GM12891 (cell line): ENCODE results near the gene BOC.

Experiments used
- DNase-seq: peaks from one replicate; pipeline ENCODE4 v3.0.0; 2011; ENCODE audit warnings: low spot score; ENCODE audit not compliant: insufficient read length
- FAIRE-seq: peaks from 2 replicates; lab custom pipeline; 2011; peaks lifted over from hg19 to GRCh38; lab: Jason Lieb, UNC
- PAX5 ChIP-seq: IDR thresholded peaks from 2 replicates; pipeline ENCODE4 v1.6.1; 2011; ENCODE audit warnings: low read length, moderate library complexity, mild to moderate bottlenecking; ENCODE audit not compliant: insufficient read depth, severe bottlenecking
- POLR2A ChIP-seq: IDR thresholded peaks from 2 replicates; pipeline ENCODE4 v1.6.1; 2011; ENCODE audit warnings: low read depth, low read length, control low read depth
- POLR2AphosphoS5 ChIP-seq: IDR thresholded peaks from 2 replicates; pipeline ENCODE4 v1.6.1; 2011; ENCODE audit warnings: low read depth, low read length, control low read depth
- POU2F2 ChIP-seq: IDR thresholded peaks from 2 replicates; pipeline ENCODE4 v1.6.1; 2011; ENCODE audit warnings: low read depth, mild to moderate bottlenecking, control low read depth, low read length, moderate library complexity
- SPI1 ChIP-seq: IDR thresholded peaks from 2 replicates; pipeline ENCODE4 v1.6.1; 2011; ENCODE audit warnings: low read depth, low read length, control low read depth
- TAF1 ChIP-seq: IDR thresholded peaks from 2 replicates; pipeline ENCODE4 v1.6.1; 2011; ENCODE audit warnings: low read depth, low read length, control low read depth

BOC gene

DNA sequence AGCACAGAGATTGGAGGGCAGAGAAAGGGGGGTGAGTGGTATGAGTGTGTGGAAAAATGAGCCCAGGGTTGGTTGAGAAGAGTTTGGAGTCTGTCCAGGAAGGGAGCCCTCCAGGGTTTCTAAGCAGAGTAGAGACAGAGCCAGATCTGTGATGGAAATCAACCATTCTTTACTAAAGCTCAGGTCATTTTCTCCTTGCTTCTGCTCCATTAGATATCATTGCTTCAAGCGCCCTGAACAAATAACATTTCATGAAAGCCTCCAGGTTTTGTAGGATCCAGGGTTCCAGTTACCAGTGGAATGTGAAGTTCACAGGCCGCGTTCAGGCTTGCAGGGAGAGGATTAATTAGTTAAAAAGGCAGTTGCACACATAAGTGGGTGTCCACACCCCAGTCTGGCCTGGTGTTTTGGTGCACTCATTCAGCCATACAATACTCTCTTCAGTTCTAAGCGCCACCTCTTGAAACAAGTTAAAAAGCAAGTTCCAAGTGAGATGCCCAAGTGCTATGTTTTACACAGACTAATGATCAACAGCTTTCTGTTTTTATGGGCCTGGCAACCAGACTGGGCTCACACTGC is 16.4 kb upstream of the BOC start:
- DNase-seq, result no peak
- FAIRE-seq, result no peak
- TF ChIP-seq POU2F2 (no peak), PAX5 (no peak), TAF1 (no peak), POLR2A (no peak), SPI1 (no peak), POLR2AphosphoS5 (no peak)

DNA sequence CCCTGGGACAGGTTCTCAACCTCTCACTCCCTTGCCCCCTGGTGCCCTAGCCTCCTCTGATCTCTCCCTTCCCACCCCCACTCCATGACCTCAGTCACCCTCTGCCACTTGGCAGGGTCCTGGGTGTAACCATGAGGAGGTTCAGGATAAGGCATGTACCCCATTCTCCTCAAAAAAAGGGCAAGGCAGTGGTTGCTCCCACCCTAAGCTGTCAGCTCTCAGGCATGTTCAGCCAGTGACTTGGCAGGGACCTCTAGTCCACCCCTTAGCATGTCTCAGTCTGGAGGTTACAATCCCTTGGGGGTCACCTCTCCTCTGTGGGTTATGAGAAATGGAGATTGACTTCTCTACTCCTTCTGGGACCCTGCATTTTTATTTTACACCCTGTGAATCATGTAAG is 11.0 kb upstream of the BOC start:
- FAIRE-seq (no peak), DNase-seq (no peak)
- TF ChIP-seq TAF1, result no peak
- no peak for TF ChIP-seq POLR2AphosphoS5
- no peak for TF ChIP-seq PAX5
- TF ChIP-seq POU2F2, result no peak
- TF ChIP-seq SPI1, result no peak
- no peak for TF ChIP-seq POLR2A

DNA sequence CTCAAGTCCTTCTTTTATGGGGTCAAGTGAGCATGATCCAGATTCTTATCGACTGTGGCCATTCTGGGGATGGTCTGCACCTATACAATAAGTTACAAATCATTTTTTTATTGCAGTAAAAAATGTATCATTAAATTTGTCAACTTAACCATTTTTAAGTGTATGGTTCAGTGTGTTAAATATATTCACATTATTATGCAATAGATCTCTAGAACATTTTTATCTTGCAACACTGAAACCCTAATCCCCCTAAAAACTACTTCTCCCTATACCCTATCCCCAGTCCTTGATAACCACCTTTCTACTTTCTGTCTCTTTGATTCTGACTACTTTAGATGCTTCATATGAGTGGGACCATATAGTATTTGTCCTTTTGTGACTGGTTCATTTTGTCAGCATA is 10.4 kb upstream of the BOC start:
- TF ChIP-seq SPI1 (no peak), POU2F2 (no peak), TAF1 (no peak), POLR2AphosphoS5 (no peak), PAX5 (no peak)
- FAIRE-seq, result no peak
- DNase-seq, result no peak

DNA sequence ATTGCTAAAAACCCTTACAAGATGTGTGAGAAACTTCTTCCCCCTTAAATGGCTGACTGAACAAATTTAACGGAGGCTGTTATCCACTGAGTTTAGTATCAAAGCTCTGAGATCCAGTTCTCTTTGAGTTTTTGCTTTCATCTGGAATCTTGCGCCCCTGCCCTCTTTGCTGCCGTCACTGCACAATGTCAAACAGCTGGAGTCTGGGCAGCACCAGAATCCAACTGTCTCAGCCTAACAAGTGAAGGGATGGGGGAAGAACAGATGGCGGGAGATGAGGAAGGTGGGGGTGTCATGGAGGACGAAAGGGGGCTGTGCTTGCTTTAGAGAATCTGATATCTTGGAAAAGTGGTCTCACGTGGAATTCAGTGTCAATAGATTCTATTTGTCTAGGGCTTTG is 7.0 kb upstream of the BOC start:
- DNase-seq (no peak), FAIRE-seq (no peak)
- TF ChIP-seq POLR2AphosphoS5 (no peak), POU2F2 (no peak), TAF1 (no peak), PAX5 (no peak), SPI1 (no peak), POLR2A (no peak)

DNA sequence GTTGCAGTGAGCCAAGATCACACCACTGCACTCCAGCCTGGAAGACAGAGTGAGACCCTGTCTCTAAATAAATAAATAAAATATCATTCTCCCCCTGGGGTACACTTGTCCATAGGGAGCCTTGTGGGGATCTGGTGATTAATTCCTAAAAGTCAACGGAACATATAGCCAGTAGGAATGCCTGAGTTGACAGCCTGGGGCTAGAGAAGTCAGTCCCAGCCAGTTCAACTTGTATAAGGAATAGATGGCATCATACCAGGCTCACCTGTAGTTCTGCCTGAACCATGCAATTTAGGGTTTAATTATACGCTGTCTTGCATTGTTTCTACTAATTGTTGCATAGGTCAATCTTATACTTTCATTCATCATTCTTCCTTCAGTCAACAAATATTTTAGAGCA is 5.9 kb upstream of the BOC start:
- TF ChIP-seq PAX5 (no peak), POLR2A (no peak), POU2F2 (no peak), POLR2AphosphoS5 (no peak), SPI1 (no peak), TAF1 (no peak)
- DNase-seq, result no peak
- FAIRE-seq, result no peak

DNA sequence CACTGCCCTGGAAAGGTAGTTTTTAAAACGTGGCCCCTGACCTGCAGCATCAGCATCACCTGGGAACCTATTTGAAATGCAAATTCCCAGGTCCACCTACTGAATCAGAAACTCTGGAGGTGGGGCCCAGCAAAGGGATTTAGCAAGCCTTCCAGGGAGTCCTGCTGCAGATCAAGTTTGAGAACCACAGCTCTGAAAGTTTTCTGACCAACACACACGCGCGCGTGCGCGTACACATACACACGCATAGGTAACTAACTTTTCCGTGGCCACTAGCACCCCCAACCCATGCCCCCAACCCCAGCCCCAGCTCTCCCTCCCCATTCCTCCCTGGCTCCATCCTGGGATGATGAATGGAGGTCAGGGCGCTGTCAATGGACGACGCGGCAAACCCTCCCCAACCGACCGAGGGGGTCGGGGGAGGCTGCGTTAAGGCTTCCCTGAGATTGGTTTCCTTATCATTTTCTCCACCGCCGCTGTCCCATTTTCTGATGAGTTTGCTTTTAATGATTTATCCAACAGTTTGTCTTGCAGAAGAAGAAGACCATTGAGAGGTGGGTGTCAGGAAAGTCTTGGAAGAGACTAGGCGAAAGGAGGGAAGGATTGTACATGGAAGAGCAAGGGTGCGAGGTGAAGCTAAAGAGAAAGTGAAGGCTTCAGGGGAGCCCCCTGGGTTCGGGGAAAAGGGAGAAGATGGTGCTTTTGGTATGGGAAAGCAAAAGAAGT is 590 bp upstream of the BOC start:
- DNase-seq, result no peak
- TF ChIP-seq POLR2AphosphoS5 (no peak), POU2F2 (no peak), PAX5 (no peak), TAF1 (no peak), POLR2A (no peak), SPI1 (no peak)
- FAIRE-seq, result no peak

DNA sequence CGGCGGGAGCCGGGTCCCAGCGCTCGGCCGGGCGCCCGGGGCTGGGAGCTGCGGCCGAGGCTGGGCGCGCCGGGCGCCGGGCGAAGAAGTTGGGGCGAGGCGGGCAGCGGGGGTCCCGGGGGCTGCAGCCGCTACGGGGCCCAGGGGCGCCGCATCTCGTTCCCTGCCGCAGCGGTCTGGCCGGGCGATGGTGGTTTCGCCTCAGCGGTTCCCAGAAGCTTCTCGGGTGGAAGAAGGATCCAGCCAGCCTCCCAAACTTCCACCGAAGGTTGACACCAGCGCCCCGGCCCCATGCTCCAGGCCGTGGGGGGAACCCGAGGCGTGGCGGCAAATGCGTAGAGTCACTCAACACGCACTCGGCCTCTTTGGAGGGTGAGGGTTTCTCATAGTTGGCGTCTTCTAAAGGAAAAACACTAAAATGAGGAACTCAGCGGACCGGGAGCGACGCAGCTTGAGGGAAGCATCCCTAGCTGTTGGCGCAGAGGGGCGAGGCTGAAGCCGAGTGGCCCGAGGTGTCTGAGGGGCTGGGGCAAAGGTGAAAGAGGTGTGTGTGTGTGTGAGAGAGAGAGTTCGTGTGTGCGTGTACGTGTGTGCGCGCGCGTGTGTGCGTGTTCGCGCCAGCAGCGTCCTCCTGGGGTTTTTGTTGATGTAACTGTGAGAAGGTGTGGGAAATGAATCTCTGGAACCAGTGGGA is 940 bp downstream of the BOC start:
- no peak for TF ChIP-seq TAF1
- no peak for TF ChIP-seq POU2F2
- TF ChIP-seq POLR2AphosphoS5, result no peak
- peak; percentile 55; the same call in 1 of the 2 replicates for TF ChIP-seq SPI1
- TF ChIP-seq PAX5, result no peak
- no peak for TF ChIP-seq POLR2A
- FAIRE-seq (no peak), DNase-seq (peak; percentile 25)

DNA sequence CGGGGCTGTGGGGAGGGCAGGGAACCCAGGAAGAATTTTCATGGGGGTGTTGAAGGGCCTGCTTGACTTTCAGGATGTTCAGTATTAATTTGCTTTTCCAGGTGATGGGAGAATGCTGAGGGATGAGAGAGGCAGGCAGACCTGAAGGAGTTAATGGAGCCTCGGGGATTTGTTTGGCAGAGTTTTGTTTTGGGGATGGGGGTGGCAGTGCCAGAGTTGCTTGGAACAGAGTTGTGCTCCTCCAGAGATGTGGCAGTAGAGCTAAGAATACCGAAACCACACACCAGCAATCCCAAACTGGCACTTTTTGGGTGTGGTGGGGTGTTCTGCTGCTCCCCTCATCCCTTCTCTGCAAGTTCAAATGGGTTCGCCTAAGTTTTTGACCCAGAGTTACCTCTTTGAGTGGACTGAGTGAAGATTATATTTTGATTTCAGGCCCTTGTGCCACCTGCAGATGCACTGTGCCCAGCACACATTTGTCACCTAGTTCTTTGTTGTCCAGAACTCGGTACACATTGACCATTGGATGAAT is 1.6 kb downstream of the BOC start:
- no peak for TF ChIP-seq POU2F2
- DNase-seq, result no peak
- no peak for FAIRE-seq

DNA sequence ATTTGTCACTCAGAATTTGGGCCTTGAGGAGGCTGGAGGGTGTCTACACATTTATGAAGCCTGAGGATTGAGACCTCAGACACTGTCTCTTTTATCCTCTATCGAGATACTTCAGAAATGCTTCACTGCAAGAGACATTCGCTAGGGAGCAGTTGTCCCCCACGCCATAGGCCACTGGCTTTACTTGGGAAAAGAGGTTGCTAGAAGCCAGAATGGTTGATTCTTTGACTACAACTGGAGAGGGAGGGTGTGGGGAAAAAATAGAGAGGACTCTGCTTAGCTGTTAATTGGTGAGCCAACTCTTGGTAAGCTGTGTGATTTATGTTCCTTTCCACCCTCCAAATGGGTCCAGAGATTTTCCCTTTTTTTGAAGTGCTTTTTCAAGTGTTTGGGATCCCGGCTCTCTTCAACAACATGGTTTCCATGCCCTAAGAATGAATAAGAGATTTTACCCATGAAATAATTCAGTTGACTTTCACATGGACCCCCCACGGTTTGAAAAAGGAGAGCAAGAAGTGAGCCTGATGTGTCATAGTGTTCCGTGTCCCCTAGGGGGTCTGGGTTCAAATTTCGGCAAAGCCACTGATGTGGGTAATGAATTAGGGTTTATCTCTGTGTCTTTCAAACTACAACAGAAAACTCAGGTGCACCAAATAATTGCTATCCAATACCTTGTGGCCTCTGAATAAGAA is 2.7 kb downstream of the BOC start:
- no peak for DNase-seq

More for the DNA sequence above, 2.7 kb downstream of the BOC start:
- no peak for FAIRE-seq
- TF ChIP-seq PAX5 (no peak), TAF1 (no peak), POLR2AphosphoS5 (no peak), POLR2A (no peak), SPI1 (no peak), POU2F2 (no peak)
